Left lobe of liver (tissue), 2 donors: Measurements from ENCODE around the gene TSPYL6. TPM values are rescaled to one million over a fixed set of nuclear protein-coding genes. Genes with fewer than 3 reads are reported as not detected.
"Not testable (repeated sequence)": the region's sequence is repeated elsewhere in the genome, so short reads cannot be mapped to it uniquely, and the experiment has no call there.

Experiments used
- ATAC-seq: fragments of 200-7000 bp; cut with Tn5 transposase; one replicate; pipeline ENCODE4 v1.9.1; 2020; ENCODE audit warnings: mild to moderate bottlenecking, moderate library complexity
- DNase-seq: peaks from one replicate; pipeline ENCODE4 v3.0.0-alpha.2; 2020; ENCODE audit warnings: low spot score
- total RNA-seq: library from RNA; stranded (reverse); gene quantifications from one replicate; pipeline ENCODE4 v1.2.1, GENCODE V29; 2021
- donor health status: DM: no; HTN: no; CAD: no; lungs with moderate emphysema.
- donor health status: DM: no; HTN: yes; CAD: no.

Gene TSPYL6
- not detected for total RNA-seq

GRCh38 chr2:54256091-54256694 is at the start of gene TSPYL6:
TSPYL6 (minus strand) TSS chr2:54256229; CDS start chr2:54256151, 78 bp downstream.
- ATAC-seq, result no peak

GRCh38 chr2:54303631-54304030 is 47.6 kb upstream of the TSPYL6 start:
- DNase-seq (no peak), ATAC-seq (no peak)

More at GRCh38 chr2:54256091-54256694, at the start of gene TSPYL6:
- DNase-seq, result no peak

GRCh38 chr2:54298514-54298913 is 42.5 kb upstream of the TSPYL6 start:
- DNase-seq (no peak), ATAC-seq (no peak)

GRCh38 chr2:54295911-54296310 is 39.9 kb upstream of the TSPYL6 start:
- DNase-seq, result no peak
- ATAC-seq, result no peak

- not testable (repeated sequence) for ATAC-seq
Observed at GRCh38 chr2:54294665-54295064, 38.6 kb upstream of the TSPYL6 start.

GRCh38 chr2:54290356-54291025 is 34.5 kb upstream of the TSPYL6 start:
- ATAC-seq (no peak), DNase-seq (no peak)

More at GRCh38 chr2:54294665-54295064, 38.6 kb upstream of the TSPYL6 start:
- not testable (repeated sequence) for DNase-seq

- ATAC-seq (no peak), DNase-seq (no peak)
Observed at GRCh38 chr2:54289917-54290316, 33.9 kb upstream of the TSPYL6 start.

GRCh38 chr2:54287532-54287931 is 31.5 kb upstream of the TSPYL6 start:
- DNase-seq, result no peak
- ATAC-seq, result no peak

- DNase-seq, result no peak
- ATAC-seq, result no peak
Observed at GRCh38 chr2:54285451-54285850, 29.4 kb upstream of the TSPYL6 start.

GRCh38 chr2:54284826-54285225 is 28.8 kb upstream of the TSPYL6 start:
- DNase-seq, result no peak
- ATAC-seq, result no peak

GRCh38 chr2:54279385-54279784 is 23.4 kb upstream of the TSPYL6 start:
- DNase-seq (no peak), ATAC-seq (no peak)

GRCh38 chr2:54275541-54275940 is 19.5 kb upstream of the TSPYL6 start:
- DNase-seq (no peak), ATAC-seq (no peak)

GRCh38 chr2:54274781-54275242 is 18.8 kb upstream of the TSPYL6 start:
- DNase-seq, result no peak
- no peak for ATAC-seq

- ATAC-seq (no peak), DNase-seq (no peak)
Observed at GRCh38 chr2:54271843-54272627, 16.0 kb upstream of the TSPYL6 start.

- ATAC-seq (no peak), DNase-seq (no peak)
Observed at GRCh38 chr2:54271189-54271588, 15.2 kb upstream of the TSPYL6 start.

GRCh38 chr2:54267577-54267976 is 11.5 kb upstream of the TSPYL6 start:
- no peak for ATAC-seq
- no peak for DNase-seq

- not testable (repeated sequence) for ATAC-seq, DNase-seq
Observed at GRCh38 chr2:54265081-54265480, 9.1 kb upstream of the TSPYL6 start.

GRCh38 chr2:54262015-54262765 is 6.2 kb upstream of the TSPYL6 start:
- DNase-seq (no peak), ATAC-seq (no peak)

- ATAC-seq (no peak), DNase-seq (no peak)
Observed at GRCh38 chr2:54261537-54261936, 5.5 kb upstream of the TSPYL6 start.

- ATAC-seq (no peak), DNase-seq (no peak)
Observed at GRCh38 chr2:54260241-54260595, 4.2 kb upstream of the TSPYL6 start.
